Stimulated activated CD8-positive, alpha-beta memory T cell treated with anti-CD3 and anti-CD28 coated beads, Interleukin-7, amount 100 ng/mL, for 24 hours (primary cell): ENCODE results near the gene SNAPC4.
"Not testable (repeated sequence)": the region's sequence is repeated elsewhere in the genome, so short reads cannot be mapped to it uniquely, and the experiment has no call there.

Source experiments
- DNase-seq: peaks from one replicate; pipeline ENCODE4 v3.0.0-alpha.2; 2020; ENCODE audit warnings: low read depth

Gene SNAPC4

DNA sequence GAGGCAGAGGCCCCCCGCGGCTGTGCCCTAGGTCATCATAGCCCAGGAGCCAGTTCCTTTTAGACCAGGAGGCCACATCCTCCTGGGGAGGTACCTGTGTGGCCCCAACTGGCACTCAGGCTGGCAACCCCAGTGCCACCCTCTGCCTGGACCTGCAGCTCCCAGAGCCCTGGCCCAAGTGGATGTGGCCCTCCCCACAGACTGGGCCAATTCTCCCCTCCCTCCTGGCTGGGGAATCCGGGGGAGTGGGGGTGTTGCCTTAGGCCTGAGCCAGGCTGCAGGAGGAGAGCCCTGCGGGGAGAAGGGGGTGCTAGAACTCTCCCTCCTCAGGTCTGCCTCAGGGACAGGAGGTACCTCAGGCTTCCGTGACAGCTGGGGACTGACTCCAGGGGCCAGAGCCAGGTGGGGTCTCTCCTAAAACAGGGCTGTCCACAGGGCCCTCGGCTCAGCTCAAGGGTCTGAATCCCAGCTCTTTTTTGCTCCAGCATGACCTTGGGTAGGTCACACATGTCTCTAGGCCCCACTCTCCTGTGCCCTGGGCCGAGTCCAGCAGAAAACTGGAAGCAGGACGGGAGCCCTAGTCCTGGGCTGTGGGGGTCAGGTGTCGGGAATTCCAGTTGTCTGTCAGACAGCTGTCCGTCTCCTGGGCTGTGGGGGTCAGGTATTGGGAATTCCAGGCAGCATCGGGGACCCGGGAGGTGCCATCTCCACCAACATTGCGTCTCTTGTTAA is 46.0 kb downstream of the SNAPC4 start:
- DNase-seq: no peak

DNA sequence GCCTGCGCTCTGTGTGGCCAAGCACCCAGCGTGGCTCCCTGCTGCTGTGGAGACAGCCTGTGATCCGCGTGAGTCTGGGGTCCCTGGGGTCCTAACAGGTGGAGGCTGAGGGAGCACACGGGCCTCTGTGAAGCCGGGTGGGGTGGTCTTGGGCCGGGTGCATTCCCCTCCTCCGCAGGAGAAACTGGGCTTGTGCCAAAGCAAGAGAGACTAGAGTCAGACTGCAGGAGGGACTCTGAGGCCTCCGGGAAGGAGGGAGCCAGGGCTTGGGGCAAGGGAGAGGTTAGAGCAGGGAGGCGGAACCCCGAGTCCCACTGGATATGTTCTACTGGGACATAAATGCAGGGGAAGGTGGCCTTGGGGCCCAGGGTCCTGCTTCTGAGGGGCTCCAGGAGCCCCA is 46.9 kb downstream of the SNAPC4 start:
- no peak for DNase-seq

DNA sequence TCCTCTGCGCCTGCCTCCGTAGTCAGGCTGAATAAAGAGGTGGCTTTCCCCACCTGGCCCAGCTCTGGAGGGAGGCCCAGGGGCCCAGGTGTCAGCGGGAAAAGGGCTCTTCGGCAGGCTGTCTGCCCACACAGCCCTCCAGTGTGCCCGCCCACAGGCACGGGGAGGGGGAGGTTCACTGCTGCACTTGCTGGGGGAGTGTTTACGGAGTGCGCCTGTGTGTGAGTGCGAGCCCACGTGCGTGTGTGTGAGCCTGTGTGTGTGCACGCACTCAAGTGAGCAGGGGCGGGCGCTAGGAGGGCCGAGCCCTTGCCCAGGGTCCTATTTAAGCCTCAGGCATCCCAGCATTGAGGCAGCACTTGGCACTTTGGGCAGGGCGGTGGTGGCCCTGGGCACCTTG is 47.3 kb downstream of the SNAPC4 start:
- DNase-seq: no peak

DNA sequence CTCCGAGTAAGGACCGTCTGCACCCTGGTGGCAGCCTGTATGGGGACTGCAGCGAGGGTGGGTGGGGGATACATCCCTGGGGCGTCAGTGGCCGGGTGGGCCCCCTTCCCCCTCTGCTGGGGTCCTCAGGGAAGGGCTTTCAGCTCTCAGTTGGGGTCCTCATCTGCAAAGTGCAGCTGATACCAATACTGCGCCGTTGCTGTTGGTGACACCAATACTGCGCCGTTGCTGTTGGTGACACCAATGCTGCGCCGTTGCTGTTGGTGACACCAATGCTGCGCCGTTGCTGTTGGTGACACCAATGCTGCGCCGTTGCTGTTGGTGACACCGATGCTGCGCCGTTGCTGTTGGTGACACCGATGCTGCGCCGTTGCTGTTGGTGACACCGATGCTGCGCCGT is 48.1 kb downstream of the SNAPC4 start:
- DNase-seq: not testable (repeated sequence)

DNA sequence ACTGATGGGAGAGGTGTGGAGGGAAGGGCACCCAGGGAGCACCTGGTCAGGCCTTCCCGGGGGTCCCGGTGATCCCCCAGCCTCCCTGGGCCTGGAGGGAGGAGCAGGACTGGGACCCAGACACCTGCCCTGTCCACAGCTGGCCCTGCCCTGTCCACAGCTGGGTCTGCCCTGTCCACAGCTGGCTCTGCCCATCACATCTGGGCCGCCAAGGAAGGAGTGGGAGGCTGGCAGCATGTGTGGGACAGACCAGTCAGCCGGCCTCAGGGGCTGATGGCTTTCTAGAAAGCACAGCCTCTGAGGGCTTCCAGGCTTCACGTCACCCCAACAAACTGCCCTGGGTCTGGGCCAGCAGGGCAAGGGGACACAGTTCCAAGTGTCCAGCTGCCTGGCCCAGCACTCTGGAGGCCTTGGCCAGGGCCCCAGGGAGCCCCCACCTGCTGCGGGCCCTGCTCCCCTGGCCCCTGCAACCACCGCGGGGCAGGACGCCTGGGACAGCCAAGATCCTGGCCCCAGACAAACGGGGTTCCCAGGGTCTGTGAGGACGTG is 48.6 kb downstream of the SNAPC4 start:
- no peak for DNase-seq
